DND-41 (cell line): Measurements from ENCODE around the gene ZSCAN18.

Experiments
- ATAC-seq: fragments of 200-7000 bp; cut with Tn5 transposase; 3 replicates; pipeline ENCODE4 v1.9.1; 2021; ENCODE audit warnings: low read depth; ENCODE audit not compliant: insufficient read depth
- DNase-seq: peaks from one replicate; pipeline ENCODE4 v3.0.0-alpha.2; 2020
- H2AFZ ChIP-seq: 2 replicates; pipeline ENCODE4 v1.6.0; 2012; ENCODE audit warnings: low read depth, low read length
- H3K27ac ChIP-seq: 2 replicates; pipeline ENCODE4 v1.5.1; 2012; ENCODE audit warnings: low read length, inconsistent platforms
- H3K27me3 ChIP-seq: fragments of 200-600 bp; sonication (generic); 2 replicates; pipeline ENCODE4 v1.6.0; 2012; ENCODE audit warnings: low read length, mild to moderate bottlenecking, inconsistent platforms; ENCODE audit not compliant: insufficient read depth, poor library complexity
- H3K36me3 ChIP-seq: 2 replicates; pipeline ENCODE4 v1.5.1; 2012; ENCODE audit warnings: low read length, inconsistent platforms; ENCODE audit not compliant: insufficient read depth
- H3K4me1 ChIP-seq: 2 replicates; pipeline ENCODE4 v1.5.1; 2012; ENCODE audit warnings: mild to moderate bottlenecking, low read length; ENCODE audit not compliant: insufficient read depth
- H3K4me2 ChIP-seq: 2 replicates; pipeline ENCODE4 v1.6.0; 2012; ENCODE audit warnings: mild to moderate bottlenecking, moderate library complexity, low read length, inconsistent platforms; ENCODE audit not compliant: insufficient read depth
- H3K4me3 ChIP-seq, 2 experiments: fragments of 200-600 bp in 1 of 2; shearing (Covaris generic) in 1 of 2; 2 replicates each; pipeline ENCODE4 v1.5.1; 2012 to 2016; ENCODE audit warnings: inconsistent platforms in 2 of 2, low read length in 2 of 2, mild to moderate bottlenecking in 2 of 2, low read depth in 1 of 2, moderate library complexity in 1 of 2
- H3K79me2 ChIP-seq: 2 replicates; pipeline ENCODE4 v1.6.0; 2012; ENCODE audit warnings: low read length, inconsistent platforms; ENCODE audit not compliant: insufficient read depth
- H3K9ac ChIP-seq: 2 replicates; pipeline ENCODE4 v1.6.0; 2012; ENCODE audit warnings: low read depth, mild to moderate bottlenecking, inconsistent platforms, low read length, moderate library complexity
- H3K9me3 ChIP-seq: 2 replicates; pipeline ENCODE4 v1.5.1; 2012; ENCODE audit warnings: low read length, moderate library complexity, mild to moderate bottlenecking, inconsistent platforms; ENCODE audit not compliant: insufficient read depth, severe bottlenecking
- H4K20me1 ChIP-seq: 2 replicates; pipeline ENCODE4 v1.6.0; 2012; ENCODE audit warnings: low read length; ENCODE audit not compliant: insufficient read depth
- CTCF ChIP-seq: IDR thresholded peaks from 2 replicates; pipeline ENCODE4 v1.5.1; 2012; ENCODE audit warnings: borderline replicate concordance, low read length, moderate library complexity, mild to moderate bottlenecking; ENCODE audit not compliant: poor library complexity, severe bottlenecking; ENCODE audit errors: extremely low read depth
- EZH2 ChIP-seq: IDR thresholded peaks from 3 replicates; pipeline ENCODE4 v1.6.1; 2012; ENCODE audit warnings: borderline replicate concordance, low read depth, mild to moderate bottlenecking, moderate library complexity, low read length, inconsistent platforms; ENCODE audit not compliant: severe bottlenecking

Gene ZSCAN18

GRCh38 chr19:58083021-58083420 lies 15.0 kb downstream of the ZSCAN18 start:
- H3K79me2 ChIP-seq, result no peaks in the 10 kb centered on the region
- no peaks in the 10 kb centered on the region for H3K4me1 ChIP-seq
- peaks cover 33% of the 10 kb centered on the region for H3K9me3 ChIP-seq
- H3K9ac ChIP-seq, result no peak overlapping the region
- no peak for DNase-seq
- no peak overlapping the region for H2AFZ ChIP-seq
- H3K27ac ChIP-seq, result no peak overlapping the region
- H3K4me3 ChIP-seq, result no peak overlapping the region
- TF ChIP-seq CTCF, result no peak
- TF ChIP-seq EZH2, result no peak
- no peak overlapping the region for H3K4me2 ChIP-seq
- peaks cover 44% of the 10 kb centered on the region for H3K36me3 ChIP-seq
- no peaks in the 10 kb centered on the region for H4K20me1 ChIP-seq
- no peak for ATAC-seq
- no peaks in the 10 kb centered on the region for H3K27me3 ChIP-seq

GRCh38 chr19:58079792-58080191 lies 18.2 kb downstream of the ZSCAN18 start:
- H3K9ac ChIP-seq, result no peak overlapping the region
- peaks cover 13% of the 10 kb centered on the region for H3K36me3 ChIP-seq
- TF ChIP-seq CTCF (no peak), EZH2 (no peak)
- H2AFZ ChIP-seq, result no peak overlapping the region
- no peak for ATAC-seq
- DNase-seq, result no peak
- no peaks in the 10 kb centered on the region for H3K27me3 ChIP-seq
- no peaks in the 10 kb centered on the region for H4K20me1 ChIP-seq
- H3K79me2 ChIP-seq, result no peaks in the 10 kb centered on the region
- peaks cover 17% of the 10 kb centered on the region for H3K9me3 ChIP-seq
- no peaks in the 10 kb centered on the region for H3K4me1 ChIP-seq
- no peak overlapping the region for H3K4me2 ChIP-seq
- no peak overlapping the region for H3K4me3 ChIP-seq
- H3K27ac ChIP-seq, result no peak overlapping the region

- peaks cover 57% of the 10 kb centered on the region for H3K36me3 ChIP-seq
- no peak overlapping the region for H2AFZ ChIP-seq
- peaks cover 71% of the 10 kb centered on the region for H3K9me3 ChIP-seq
- no peaks in the 10 kb centered on the region for H4K20me1 ChIP-seq
- DNase-seq (no peak), ATAC-seq (no peak)
- no peaks in the 10 kb centered on the region for H3K79me2 ChIP-seq
- no peaks in the 10 kb centered on the region for H3K4me1 ChIP-seq
- no peak overlapping the region for H3K4me3 ChIP-seq
- H3K27me3 ChIP-seq, result no peaks in the 10 kb centered on the region
- no peak overlapping the region for H3K9ac ChIP-seq
- H3K4me2 ChIP-seq, result no peak overlapping the region
- H3K27ac ChIP-seq, result no peak overlapping the region
- TF ChIP-seq CTCF (no peak), EZH2 (no peak)
Observed at GRCh38 chr19:58067240-58067912, 30.7 kb downstream of the ZSCAN18 start.
